GM19463 (cell line): ENCODE results near the gene DRAP1.
A peak's percentile ranks its signal among the peaks of the same experiment; 100 is the strongest.

Experiments
- ATAC-seq: cut with Tn5 transposase; IDR thresholded peaks from one replicate; pipeline ENCODE4 v1.9.1; 2021; ENCODE audit warnings: mild to moderate bottlenecking, moderate library complexity; ENCODE audit not compliant: unreplicated experiment

DRAP1 gene

GRCh38 chr11:65900899-65901180 is 18.4 kb upstream of the DRAP1 start:
- ATAC-seq, result no peak

- no peak for ATAC-seq
Observed at GRCh38 chr11:65903068-65903481, 16.2 kb upstream of the DRAP1 start.

DNA sequence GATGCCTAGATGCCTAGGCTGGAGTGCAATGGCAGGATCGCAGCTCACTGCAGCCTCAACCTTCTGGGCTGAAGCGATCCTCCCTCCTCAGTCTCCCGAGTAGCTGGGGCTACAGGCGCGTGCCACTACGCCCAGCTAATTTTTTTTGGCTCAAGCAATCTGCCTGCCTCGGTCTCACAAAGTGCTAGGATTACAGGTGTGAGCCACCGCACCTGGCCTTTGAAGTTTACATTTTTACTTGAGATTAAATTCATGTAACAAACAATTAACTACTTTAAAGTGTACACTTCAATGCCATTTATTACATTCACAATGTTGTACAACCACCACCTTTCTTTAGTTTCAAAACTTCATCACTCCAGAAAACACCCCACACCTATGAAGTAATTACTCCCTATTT is 15.5 kb upstream of the DRAP1 start:
- no peak for ATAC-seq

DNA sequence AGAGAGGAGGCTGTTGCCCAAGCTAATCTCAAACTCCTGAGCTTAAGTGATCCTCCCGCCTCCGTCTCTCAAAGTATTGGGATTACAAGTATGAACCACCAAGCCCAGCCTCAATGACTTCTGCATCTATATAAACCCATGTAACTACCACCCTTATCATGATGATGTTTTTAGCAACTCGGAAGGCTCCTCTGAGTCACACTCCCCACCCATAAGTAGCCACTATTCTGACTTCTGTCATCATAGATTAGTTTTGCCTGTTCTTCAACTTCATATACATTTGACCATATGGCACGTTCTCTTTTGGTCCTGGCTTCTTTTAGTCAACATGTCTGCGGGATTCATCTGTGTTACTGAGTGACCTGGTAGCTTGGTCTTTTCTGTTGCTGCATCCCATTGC is 12.6 kb upstream of the DRAP1 start:
- no peak for ATAC-seq

DNA sequence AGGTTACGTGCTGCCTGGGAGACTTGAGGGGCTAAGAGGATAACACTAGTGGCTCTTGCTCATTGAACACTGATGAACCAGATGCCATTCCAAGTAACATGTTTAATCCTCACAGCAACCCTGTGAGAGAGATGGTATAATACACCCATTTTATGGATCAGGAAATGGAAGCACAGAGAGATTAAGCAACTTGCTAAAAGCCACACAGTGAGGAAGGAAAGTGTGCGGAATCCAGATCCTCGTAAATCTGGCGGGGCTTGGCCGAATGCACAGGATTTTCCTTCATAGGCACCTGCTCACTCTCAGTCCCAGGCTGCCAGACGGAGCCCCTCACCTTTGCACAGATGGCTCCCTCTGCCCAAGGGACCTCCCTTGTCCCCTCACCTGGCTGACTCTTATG is 11.3 kb upstream of the DRAP1 start:
- ATAC-seq, result no peak

GRCh38 chr11:65911682-65912568 is 7.3 kb upstream of the DRAP1 start:
- ATAC-seq, result no peak

DNA sequence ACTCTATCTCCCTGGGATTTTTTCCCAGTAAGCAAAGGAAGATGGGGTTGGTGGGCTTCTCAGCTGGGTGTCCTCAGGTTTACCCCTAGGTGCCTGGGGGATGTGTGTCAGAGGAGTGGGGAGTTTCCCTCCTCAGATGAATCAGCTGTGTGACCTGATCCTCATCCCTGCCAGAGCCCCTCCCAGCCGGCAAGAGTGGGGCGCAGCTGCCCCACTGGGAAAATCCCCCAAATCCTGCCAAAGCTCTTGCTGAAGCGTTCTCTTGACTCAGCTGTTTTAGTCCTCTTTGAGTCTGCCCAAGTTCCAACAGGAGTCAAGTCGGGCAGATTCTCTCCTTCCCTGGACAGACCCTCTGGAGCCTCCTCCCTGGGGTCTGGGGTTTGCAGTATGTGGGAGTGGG is 6.4 kb upstream of the DRAP1 start:
- ATAC-seq, result no peak

DNA sequence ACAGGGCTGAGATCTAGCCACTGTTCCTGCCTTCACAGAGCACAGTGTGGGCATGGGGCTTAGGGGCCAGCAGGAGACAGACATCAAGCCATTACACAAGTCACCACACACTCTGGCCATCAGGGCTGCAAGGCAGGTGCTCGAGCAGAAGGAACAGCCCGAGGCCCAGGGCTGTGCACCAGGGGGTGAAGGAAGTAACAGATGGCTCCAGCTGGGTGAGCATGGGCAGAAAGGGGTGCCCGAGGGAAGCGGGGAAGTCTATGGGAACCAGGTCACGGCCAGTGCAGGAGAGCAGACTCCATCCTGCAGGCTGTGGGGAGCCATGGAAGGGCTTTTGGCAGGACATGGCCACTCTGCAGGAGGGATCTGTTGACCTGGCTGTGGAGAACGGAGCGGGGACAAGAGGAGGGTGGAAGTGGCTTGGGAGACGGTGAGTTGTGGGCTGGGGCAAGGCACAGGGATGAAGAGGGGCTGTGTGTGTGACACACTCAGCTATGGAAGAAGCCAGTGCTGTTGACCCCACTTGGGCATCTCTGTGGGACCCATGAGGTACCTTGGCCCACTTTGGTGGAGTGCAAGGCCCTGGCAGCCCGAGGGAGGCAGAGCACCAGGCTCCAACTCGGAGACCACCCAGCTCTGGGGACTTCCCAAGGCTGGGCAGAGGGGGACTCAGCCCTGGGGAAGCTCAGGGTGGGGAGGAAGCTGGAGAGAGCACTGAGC is 4.0 kb upstream of the DRAP1 start:
- no peak for ATAC-seq

- ATAC-seq, result no peak
Observed at GRCh38 chr11:65915821-65916251, 3.4 kb upstream of the DRAP1 start.

DNA sequence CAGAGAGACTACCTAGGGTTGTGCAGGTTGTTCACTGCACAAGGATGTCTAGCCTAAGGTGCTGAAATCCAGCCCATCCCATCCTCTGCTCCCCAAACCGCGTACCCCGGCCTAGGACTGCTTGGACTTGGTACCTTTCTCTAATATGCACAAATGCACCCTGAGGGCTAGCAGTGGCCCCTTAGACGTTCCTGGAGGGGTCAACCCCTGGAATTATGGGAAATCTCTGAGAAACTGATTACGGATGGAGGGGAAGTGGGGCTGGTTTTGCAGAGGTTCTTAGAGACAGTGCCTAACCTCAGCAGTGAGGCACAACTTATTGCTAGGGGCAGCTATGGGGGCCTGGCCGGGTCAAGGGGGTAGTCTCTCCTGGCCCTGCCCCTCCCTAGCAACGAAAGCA is 2.8 kb upstream of the DRAP1 start:
- no peak for ATAC-seq

DNA sequence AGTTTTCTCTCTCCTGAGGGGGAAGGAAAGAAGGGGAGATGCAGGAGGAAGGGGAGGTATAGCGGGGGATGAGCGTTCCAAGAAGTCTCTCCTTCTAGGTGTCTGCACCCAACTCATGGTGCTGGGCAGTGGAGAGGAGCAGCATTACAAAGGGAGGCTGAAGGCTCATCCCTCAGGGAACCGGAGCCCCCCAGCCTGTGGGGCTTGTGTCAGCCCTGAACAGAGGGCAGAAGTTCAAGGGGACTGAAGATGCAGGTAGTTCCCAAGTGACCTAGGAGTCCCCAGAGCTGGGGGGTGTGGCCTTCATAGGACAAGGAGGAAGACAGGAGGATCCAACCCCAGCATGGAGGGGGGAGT is 2.2 kb upstream of the DRAP1 start:
- no peak for ATAC-seq

DNA sequence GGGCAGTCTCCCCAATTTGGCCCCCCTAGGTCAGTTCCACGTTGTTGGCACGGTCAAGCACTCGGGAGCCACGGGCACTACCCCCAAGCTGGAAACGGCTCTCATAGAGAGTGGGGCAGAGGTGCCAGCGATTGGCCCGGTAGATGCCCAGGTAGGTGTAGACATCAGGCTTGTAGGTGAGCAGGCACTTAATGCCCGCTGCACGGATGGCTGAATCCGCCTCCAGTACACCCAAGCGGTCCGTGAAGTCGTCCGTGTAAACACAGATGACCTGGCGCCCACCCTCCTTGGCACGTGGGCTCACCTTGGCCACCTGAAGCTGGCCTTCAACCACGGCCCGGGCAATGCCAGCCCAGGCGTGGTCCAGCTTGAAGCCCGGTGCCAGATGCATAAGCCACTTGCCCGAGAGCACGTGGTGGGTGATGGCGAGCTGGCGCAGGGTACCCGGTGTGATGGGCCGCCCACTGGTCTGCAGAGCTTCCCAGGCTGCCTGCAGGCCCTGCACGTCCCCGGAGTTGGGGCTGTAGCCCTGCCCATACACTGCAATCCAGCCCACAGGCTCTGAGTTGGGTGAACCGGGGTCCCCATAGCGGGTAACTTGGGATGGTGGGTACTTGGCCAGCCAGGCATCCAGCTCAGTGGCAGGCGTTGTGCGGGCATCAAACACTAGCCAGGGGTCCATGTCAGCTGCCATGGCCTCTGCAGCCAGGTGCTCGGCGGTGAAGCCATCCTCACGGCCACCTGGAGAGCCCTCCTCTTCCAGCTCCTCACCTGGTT is 1.6 kb upstream of the DRAP1 start:
- ATAC-seq, result no peak

- ATAC-seq, result peak; percentile 45
Observed at GRCh38 chr11:65918211-65919140, 750 bp upstream of the DRAP1 start, which contains the start of gene C11orf68. Gene C11orf68 (minus strand): TSS chr11:65919062. CDS start chr11:65919031, 31 bp downstream.

DNA sequence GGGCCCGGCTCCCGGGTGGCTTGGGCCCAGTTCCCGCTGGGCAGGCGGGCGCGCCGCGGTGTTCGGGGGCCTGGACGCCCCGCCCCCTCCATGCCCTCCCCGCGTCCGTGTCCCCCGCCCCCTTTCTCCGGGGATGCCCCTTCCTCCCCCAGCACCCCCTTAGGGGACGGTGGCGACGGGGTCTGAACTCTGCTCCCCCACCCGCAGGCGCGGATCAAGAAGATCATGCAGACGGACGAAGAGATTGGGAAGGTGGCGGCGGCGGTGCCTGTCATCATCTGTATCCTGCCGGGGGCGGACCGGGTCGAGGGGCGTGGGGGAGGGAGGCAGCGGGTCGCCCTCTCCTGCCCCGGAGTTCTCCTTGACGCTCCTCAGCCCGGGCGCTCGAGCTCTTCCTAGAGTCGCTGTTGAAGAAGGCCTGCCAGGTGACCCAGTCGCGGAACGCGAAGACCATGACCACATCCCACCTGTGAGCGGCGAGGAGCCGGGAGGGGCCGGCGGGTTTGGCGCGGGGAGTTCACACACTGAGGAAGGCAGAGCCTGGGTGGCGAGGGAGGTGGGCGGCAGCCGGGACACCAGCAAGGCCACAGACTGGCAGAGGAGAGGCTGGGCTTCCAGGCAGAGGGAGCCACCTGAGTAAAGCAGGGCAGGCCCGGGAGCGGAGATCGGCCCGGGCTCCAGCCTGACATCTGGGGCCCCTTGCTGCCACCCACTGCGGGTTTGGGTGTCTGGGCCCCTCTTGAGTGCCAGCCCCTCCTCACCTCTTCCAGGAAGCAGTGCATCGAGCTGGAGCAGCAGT is 546 bp downstream of the DRAP1 start:
- ATAC-seq, result peak; percentile 31

GRCh38 chr11:65920372-65920802 is 1.2 kb downstream of the DRAP1 start:
- no peak for ATAC-seq

- ATAC-seq, result no peak
Observed at GRCh38 chr11:65921033-65921555, 1.9 kb downstream of the DRAP1 start.

DNA sequence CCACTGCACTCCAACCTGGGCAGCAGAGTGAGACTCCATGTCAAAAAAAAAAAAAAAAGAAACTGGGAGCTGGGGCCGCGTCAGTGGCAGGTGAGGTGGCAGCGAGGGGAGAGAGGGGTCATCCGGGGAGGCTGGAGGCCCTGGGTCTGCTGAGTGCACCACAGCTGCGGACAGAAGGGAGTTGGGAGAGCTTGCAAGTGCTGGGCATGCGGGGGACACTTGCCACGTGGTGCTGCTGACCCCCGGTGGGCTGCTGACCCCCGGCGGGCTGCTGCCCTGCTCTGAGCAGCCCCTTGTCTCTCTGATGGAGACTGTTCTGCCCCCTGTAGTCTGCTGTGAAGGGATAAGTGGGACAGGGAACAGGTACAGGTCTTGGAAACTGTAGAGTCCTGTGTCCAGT is 2.6 kb downstream of the DRAP1 start:
- no peak for ATAC-seq

DNA sequence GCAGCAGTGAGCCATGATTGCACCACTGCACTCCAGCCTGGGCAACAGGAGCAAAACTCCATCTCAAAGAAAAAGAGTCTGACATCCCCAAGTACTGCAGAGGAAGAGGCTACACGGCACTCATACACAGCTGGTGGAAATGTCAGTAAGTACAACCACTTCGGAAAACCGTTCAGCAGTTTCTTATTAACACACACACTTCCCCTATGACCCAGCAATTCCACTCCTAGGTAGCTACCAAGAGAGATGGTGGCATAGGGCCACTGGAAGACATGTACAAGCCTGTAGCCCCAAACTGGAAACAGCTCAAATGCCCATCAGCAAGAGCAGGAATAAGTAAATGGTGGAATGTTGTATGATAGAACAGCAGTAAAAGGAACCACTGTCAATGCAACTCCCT is 3.3 kb downstream of the DRAP1 start:
- no peak for ATAC-seq

GRCh38 chr11:65925397-65925796 is 6.2 kb downstream of the DRAP1 start:
- ATAC-seq, result no peak
